Daoy (cell line): ENCODE results near the gene EIF3F. TPM values are rescaled to one million over a fixed set of nuclear protein-coding genes. Genes with fewer than 3 reads are reported as not detected.

Experiments
- DNase-seq: peaks from one replicate; pipeline ENCODE4 v3.0.0-alpha.2; 2015; ENCODE audit warnings: low read depth
- total RNA-seq: library from RNA; depleted of rRNA; stranded (reverse); fragments of >200 nt; shearing (Covaris generic); gene quantifications from 2 replicates; pipeline ENCODE4 v1.2.3, GENCODE V29; 2014

The EIF3F gene
- total RNA-seq, 1 experiment from 2014 or later = 197 TPM

- DNase-seq = no peak
These were observed 35.7 kb downstream of the EIF3F start for GRCh38 chr11:8022876-8023275.

DNA sequence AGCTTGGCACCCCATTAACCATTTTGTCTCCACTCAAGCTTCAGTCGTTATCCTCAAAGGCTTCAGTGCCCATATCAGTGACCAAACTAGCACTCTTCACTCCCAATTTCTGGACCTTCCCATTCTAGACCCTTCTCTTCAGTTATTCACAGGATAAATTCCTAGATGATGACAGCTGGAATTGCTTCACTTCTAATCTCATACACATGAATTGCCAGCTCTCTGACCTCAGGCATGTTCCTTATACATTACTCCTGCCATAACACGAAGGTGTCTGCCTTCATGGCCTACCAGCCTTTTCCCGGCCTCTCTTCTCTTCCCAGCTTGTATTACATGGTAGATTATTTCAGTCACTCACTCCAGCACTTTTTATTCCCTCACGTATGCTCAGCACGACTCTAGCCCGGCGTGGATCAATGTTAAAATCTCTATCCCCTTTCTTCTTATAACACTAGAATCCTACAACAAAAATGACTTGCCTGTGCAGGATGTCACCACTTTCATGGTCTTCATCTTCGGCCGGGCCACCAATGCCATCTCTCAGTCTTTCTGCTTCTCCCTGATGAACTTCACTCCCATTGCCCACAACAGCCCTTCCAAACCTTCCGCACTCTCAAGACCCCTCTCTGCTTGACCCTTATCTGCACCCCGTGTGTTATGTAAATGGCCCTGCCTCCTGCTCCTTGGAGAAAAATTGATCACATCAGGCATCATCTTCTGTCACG, 36.9 kb downstream of the EIF3F start:
- no peak for DNase-seq

- DNase-seq = peak; percentile 68
These were observed 38.0 kb downstream of the EIF3F start for GRCh38 chr11:8025123-8025522.

DNA sequence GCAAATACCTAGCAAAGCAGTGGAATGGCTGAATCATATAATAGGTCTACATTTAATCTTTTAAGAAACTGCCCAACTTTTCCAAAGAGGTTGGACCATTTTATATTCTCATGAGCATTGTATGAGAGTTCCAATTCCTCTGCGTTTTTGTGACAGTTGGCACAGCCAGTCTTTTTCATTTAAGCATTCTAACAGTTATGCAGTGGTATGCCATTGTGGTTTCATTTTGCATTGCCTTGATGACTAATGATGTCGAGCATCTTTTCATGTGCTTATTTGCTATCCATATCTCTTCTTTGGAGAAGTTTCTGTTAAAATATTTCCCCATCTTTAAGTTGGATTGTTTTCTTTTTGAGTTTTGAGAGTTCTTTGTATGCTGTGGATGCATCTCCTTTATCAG, 38.7 kb downstream of the EIF3F start:
- peak; percentile 58 for DNase-seq

DNA sequence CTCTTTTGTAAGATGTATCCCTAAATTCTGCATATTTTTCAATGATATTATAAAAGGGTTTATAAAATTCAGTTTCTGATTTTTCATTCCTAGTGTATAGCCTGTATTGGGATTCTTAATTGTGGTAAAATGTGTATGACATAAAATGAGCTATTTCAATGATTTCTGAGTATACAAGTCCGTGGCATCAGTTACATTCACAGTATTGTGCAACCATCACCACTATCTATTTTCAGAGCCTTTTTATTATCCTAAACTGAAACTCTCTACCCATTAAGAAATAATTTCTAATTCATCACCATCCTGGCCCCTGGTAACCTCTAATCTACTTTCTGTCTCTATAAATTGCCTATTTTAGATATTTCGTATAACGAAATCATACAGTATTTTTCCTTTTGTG, 39.8 kb downstream of the EIF3F start:
- no peak for DNase-seq

DNA sequence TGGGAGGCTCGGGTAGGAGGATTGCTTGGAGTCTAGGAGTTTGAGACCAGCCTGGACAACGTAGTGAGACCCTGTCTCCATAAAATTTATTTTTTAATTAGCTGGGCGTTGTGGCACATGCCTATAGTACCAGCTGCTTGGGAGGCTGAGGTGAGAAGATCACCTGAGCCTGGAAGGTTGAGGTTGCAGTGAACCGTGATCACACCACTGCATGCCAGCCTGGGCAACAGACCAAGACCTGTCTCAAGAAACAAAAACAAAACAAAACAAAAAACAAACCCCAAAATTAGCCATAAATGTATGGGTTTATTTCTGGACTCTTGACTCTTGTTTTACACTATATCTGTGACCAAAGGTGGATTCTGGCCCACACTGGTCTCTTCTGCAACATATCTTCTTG, 41.6 kb downstream of the EIF3F start:
- DNase-seq = no peak

- DNase-seq = no peak
These were observed 43.5 kb downstream of the EIF3F start for GRCh38 chr11:8030526-8031247.

GRCh38 chr11:8031248-8032115, 44.3 kb downstream of the EIF3F start:
- no peak for DNase-seq

- DNase-seq = no peak
These were observed 45.0 kb downstream of the EIF3F start for GRCh38 chr11:8032122-8032521.

DNA sequence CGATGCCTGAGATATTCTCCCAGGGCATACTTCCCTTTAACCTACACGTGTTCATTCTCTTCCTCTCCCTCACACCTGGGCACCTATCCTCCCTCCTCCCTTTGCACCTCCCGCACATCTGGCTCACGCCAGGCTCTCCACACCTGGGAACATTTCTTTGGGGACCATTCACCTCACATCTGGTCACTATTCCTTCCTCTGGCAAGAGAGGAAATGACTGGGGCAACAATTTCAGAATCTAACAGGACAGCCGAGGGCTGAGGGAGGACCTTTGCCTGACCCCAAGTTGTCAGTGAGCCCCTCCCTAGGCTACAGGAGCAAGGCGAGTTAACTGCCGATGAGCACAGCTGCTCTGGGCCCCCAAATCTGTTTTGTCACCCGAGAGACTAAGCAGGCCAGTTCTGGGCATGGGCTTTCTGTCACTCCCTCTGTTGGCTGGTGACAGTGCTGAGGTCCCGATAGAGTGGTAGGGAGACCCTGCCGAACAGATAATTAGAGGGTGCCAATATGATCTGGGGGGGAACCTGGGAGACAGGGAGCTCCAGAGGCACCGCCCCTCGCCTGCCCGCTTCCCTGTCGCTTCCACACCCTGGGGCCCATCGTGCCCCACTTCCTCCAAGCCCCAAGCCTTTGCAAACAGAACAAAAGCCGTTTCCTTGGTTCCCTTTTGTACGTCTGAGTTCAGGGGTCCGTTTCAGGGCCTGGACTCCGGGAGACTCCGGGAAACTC, 45.6 kb downstream of the EIF3F start:
- DNase-seq = no peak

DNA sequence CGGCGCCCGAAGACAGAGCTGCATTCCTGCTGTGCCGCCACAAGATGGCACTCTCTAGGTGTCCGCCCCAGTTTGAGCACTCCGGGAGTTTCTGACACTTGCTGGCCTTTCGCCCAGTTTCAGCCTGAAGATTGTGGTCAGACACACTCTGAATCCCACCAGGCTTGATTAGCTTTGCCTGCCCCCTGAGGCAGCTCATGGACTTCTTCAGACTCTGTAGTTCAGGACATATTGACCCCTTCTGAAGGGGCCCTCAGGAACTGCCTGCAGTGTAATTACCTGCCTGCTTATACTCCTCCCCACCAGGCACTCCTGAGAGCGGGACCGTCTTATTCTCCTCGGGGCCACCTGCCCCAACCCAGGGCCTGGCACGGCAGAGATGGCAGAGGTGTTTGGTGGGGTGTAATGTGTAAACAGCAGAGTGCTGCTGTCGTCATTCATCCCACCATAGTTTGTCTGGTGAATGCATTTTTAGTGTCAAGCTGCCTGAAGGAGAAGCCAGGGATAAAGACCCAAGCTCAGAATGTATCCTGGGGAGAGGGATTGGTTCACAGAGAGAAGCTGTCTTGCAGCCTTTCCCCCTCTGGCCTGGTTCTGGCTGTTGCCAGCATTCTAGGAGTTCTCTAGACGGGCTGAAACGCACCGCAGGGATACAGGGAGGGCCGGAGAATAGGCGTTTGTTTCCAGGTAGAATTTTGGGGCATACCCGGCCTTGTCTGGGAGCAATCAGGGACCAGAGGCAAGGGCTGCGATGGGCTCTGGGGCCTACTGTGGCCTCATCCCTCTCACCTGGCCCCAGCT, 46.4 kb downstream of the EIF3F start:
- peak; percentile 85 for DNase-seq

- DNase-seq = no peak
These were observed 47.0 kb downstream of the EIF3F start for GRCh38 chr11:8034106-8034585.

GRCh38 chr11:8034604-8035190, 47.6 kb downstream of the EIF3F start:
- no peak for DNase-seq

DNA sequence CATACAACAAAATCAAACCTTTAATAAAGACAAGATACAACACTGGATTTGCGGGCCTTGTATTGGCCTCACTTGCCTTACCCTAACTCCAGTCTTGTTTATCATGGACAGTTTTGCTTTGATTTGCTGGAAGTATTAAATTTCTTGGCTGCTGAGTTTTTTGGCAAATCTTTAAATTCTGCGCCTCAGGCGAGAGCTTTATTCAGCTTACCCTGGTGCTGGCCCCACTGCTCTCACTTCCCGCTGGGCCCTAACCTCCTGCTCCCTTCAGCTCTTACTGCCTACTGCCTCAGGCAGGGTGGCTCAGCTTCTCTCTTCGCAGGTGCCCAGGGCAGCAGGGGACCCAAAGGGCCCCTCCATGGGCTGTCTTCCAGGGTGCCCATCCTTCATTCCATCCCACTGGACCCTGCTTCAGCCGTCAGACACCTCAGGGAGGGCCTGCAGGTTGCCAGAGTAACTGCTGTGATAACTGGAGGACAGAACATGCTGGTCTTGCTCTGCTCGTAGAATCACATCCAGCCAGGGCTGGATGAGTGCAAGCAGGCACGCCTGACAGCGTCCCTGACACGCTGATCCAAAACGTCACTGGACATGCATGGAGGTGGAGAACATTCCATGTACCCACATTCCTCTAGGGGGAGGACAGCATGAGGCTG, 48.2 kb downstream of the EIF3F start:
- DNase-seq = no peak

- no peak for DNase-seq
These were observed 49.1 kb downstream of the EIF3F start for GRCh38 chr11:8036002-8036802.

DNA sequence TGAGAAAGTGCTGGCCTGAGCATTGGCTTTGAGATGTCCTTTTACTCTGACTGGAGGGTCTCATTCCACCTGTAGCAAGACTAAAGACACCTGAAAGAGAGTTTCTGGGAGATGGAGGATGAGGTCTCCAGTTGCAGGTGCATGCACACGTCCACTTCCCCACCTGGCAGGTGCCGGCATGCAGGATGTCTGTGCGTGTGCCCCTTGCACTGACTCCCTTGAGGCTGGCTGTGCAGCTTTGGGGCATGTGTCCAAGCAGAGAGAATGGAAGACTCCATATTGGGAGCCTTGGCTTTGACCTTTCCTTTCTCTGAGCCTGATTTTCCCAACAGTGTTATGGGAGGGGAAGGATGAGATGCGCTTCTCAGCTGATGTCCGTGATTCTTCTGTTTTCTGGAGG, 49.8 kb downstream of the EIF3F start:
- no peak for DNase-seq

DNA sequence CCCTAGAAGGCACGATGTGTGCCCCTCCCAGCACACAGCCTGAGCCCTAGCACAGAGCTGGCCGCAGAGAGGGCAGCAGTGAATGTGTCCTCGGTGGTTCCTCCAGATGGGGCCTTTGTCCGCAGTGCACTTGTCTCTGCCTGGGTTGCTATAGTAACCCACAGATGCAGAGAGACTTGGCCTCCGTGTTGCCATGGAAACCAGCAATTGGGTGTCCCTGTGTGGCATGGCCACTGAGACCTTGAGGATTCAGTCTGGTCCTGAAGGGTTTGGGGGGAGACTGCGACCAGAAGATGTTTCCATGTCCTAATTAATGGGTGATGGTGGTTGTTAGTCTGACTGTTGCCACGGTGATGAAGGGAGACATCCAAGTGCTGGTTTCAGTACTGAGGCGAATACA, 51.3 kb downstream of the EIF3F start:
- no peak for DNase-seq

DNA sequence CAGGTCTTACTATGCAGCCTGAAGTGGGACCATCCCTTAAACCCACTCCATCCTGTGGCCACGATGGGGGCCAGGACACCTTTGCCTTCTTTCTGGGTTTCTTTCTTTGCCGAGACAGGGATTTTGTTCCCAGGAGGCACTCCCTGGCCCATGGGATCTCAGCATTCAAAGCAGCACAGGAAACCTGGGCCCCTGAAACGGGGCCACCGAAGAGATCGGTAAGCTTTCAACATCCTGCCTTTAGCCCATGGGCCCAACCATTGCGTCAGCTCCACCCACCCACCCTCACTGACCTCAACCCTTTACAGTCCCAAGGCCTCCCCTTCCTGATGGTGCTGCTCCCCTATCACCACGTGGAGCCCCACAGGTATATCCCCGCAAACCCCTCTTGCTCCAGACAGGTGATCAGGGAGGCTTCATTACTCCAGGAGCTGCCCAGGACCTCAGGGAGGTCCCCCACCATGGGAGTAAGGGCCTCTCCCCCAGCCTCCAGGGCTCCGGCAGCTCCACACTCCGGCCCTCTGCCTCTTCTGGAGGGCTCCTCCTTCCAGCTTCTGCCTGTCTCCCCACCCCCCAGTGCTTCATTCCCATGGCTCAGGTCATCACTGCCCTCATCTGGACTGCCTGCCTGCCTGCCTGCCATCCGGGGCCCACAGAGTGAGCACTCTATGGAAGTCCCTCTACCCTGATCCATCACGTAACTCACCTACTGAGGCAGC, 51.8 kb downstream of the EIF3F start:
- DNase-seq = no peak
